Natural killer cell (primary cell): Measurements from ENCODE around the gene DNMT1. TPM values are rescaled to one million over a fixed set of nuclear protein-coding genes. Genes with fewer than 3 reads are reported as not detected.
A peak's percentile ranks its signal among the peaks of the same experiment; 100 is the strongest.

Source experiments
- ATAC-seq, 3 donors: fragments of 150-1000 bp in 2 of 3; fragments of 200-7000 bp in 1 of 3; cut with Tn5 transposase; 1 replicate in 1 of 3; 2 replicates in 2 of 3; pipeline ENCODE4 v1.10.0; 2021; ENCODE audit warnings: mild to moderate bottlenecking in 2 of 3, moderate library complexity in 2 of 3
- DNase-seq, 2 donors: peaks; one replicate each; pipeline versions ENCODE4 v3.0.0 to v3.0.0-alpha.2; 2013 to 2021; ENCODE audit warnings: mixed read lengths in 1 of 2
- H3K27ac ChIP-seq: one replicate; pipeline ENCODE4 v1.5.1; 2013; ENCODE audit warnings: mild to moderate bottlenecking, low read length
- H3K27me3 ChIP-seq: one replicate; pipeline ENCODE4 v1.6.1; 2013; ENCODE audit warnings: low read length; ENCODE audit not compliant: control insufficient read depth, insufficient read depth
- H3K36me3 ChIP-seq: one replicate; pipeline ENCODE4 v1.6.1; 2013; ENCODE audit warnings: low read length; ENCODE audit not compliant: control insufficient read depth, insufficient read depth
- H3K4me1 ChIP-seq: one replicate; pipeline ENCODE4 v1.6.1; 2013; ENCODE audit warnings: low read length; ENCODE audit not compliant: control insufficient read depth, insufficient read depth
- H3K4me3 ChIP-seq: one replicate; pipeline ENCODE4 v1.5.1; 2013; ENCODE audit warnings: low read length
- H3K9me3 ChIP-seq: one replicate; pipeline ENCODE4 v1.6.1; 2013; ENCODE audit warnings: low read length; ENCODE audit not compliant: control insufficient read depth, insufficient read depth
- H3K27ac Mint-ChIP-seq, 2 donors: one replicate each; pipeline ENCODE4 v1.8.0; 2022; ENCODE audit warnings: mild to moderate bottlenecking in 2 of 2, mixed read lengths in 2 of 2, moderate library complexity in 1 of 2
- H3K27me3 Mint-ChIP-seq, 2 donors: one replicate each; pipeline ENCODE4 v1.8.0; 2022; ENCODE audit warnings: low read depth in 2 of 2, mixed read lengths in 2 of 2
- H3K36me3 Mint-ChIP-seq: one replicate; pipeline ENCODE4 v1.8.0; 2022; ENCODE audit warnings: mixed read lengths
- H3K4me1 Mint-ChIP-seq, 2 donors: one replicate each; pipeline ENCODE4 v1.8.0; 2022; ENCODE audit warnings: mixed read lengths in 2 of 2
- H3K4me3 Mint-ChIP-seq: one replicate; pipeline ENCODE4 v1.8.0; 2022; ENCODE audit warnings: mild to moderate bottlenecking, moderate library complexity, mixed read lengths
- H3K9me3 Mint-ChIP-seq, 2 donors: one replicate each; pipeline ENCODE4 v1.8.0; 2022; ENCODE audit warnings: mixed read lengths in 2 of 2
- WGBS: methylation state at CpG from one replicate; pipeline ENCODE4 v1.1.7; 2013; ENCODE audit warnings: missing lambda C conversion rate; ENCODE audit not compliant: insufficient coverage; 5-methylcytosine and 5-hydroxymethylcytosine counted together
- intact Hi-C: fragments of 100-400 bp; cut with micrococcal nuclease; formaldehyde crosslinking; loops from one replicate; pipeline ENCODE4 v1.14.2; 2022
- total RNA-seq, 4 donors: library from RNA; stranded (reverse); fragments of 120-200 nt in 1 of 4; gene quantifications; one replicate each; pipeline versions ENCODE4 v1.2.3 to v1.2.4, GENCODE V29; 2013 to 2022
- TF ChIP-seq, protein P1 (sequence below): fragments of 200-600 bp; IDR thresholded peaks from one replicate; pipeline ENCODE4 v1.8.0; 2022; ENCODE audit warnings: antibody characterized with exemption

DNMT1 gene
- total RNA-seq, 3 donors from 2014 or later (not counting 1 experiment from before 2014, with no cell fraction given), result 266 to 323 (median 275) TPM

DNA sequence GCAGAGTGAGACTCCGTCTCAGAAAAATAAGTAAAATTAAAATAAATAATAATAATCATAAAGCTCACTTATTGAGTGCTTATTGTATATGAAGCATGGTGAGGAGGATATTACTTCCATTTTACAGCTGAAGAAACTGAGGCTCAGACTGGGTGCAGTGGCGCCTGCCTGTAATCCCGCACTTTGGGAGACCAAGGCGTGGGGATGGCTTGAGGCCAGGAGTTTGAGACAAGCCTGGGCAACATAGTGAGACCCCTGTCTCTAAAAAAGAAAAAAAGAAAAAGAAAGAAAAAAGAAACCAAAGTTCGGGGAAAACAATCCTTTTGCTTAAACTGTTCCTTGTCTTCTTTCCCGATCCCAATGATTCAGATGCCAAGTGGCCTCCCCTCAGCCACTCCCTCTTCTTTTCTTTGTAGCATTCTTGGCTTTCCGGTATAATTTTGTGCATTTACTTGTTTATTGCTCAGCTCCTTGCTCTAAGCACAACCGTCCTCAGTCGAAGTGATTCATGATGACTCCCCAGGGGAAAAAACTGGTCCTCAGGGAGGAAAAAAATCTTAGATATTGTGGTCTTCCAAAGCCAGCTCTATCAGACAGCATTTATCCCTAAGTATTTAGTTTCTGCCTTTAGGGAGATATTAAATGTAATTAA is 74.1 kb downstream of the DNMT1 start:
- WGBS, result 92% methylated on average over 7 of the region's 9 CpGs
- peaks cover 44% of the 10 kb centered on the region for H3K4me1 ChIP-seq
- H3K27me3 ChIP-seq, result no peaks in the 10 kb centered on the region
- Mint-ChIP-seq H3K27me3 (no peaks in the 10 kb centered on the region), H3K9me3 (no peaks in the 10 kb centered on the region), H3K4me1 (peaks cover 13 to 30% of the 10 kb centered on the region in 2 donors), H3K36me3 (no peaks in the 10 kb centered on the region), H3K27ac (no peak overlapping the region), H3K4me3 (no peak overlapping the region)
- intact Hi-C loops, result no loop called here
- no peaks in the 10 kb centered on the region for H3K9me3 ChIP-seq
- ATAC-seq, result no peak
- peaks cover 24% of the 10 kb centered on the region for H3K36me3 ChIP-seq
- no peak overlapping the region for H3K27ac ChIP-seq
- no peak overlapping the region for H3K4me3 ChIP-seq
- TF ChIP-seq, protein P1, sequence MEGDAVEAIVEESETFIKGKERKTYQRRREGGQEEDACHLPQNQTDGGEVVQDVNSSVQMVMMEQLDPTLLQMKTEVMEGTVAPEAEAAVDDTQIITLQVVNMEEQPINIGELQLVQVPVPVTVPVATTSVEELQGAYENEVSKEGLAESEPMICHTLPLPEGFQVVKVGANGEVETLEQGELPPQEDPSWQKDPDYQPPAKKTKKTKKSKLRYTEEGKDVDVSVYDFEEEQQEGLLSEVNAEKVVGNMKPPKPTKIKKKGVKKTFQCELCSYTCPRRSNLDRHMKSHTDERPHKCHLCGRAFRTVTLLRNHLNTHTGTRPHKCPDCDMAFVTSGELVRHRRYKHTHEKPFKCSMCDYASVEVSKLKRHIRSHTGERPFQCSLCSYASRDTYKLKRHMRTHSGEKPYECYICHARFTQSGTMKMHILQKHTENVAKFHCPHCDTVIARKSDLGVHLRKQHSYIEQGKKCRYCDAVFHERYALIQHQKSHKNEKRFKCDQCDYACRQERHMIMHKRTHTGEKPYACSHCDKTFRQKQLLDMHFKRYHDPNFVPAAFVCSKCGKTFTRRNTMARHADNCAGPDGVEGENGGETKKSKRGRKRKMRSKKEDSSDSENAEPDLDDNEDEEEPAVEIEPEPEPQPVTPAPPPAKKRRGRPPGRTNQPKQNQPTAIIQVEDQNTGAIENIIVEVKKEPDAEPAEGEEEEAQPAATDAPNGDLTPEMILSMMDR, result no peak
- DNase-seq, result peak in 1 of 2 donors; percentile 3

DNA sequence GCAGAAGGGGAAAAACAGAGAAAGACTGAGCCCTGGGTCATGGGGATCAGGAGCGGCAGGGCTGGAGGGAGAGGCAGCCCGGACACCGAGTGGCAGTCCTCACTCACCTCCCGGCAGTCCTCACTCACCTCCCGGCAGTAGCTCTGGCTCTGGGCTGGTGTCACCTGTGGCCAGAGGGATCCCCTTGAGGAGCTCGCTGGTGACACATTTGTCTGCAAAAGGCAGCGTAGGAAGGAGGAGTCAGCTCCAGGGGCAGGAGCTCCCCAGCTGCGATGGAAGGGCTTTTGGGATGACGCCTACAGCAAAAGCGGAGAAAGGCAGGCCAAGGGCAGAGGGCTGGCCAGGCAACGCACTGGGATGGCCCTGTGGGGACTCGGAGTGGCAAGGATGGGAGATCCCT is 75.8 kb downstream of the DNMT1 start:
- H3K4me3 ChIP-seq, result peak overlapping the region; percentile 66

DNA sequence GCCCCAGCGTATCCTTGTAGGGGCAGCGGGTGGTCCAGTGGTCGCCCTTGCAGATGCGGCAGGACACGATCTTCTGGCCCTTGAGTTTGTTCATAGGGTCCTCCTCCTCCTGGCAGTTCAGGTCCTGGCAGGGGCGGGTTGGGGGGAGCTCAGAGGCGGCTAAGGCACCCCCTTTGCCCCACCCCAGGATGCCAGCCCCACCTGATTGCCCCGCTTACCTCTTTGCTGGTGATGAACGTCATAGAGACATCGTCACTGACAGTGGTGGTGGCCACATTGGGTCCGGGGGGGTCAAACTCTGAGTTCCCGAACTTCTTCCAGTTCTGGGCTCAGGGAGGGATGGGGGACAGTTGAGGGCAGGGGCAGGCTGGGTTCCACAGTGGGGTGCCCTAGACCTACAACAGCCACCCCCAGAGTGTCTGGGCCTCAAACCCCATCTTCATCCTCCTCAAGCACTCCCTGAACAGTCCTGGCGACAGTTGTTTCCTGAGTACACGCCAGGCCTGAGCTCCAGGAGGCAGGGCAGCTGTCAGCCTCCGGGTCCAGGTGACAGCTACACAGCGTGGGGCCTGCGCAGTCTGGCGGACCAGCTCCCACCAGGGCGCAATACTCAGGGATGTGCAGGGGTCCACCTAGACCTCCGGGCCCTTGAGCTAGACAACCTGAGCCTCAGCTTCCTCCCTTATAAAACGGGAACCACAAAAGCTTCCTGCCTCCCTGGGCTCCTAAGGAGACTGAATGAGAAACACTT is 77.7 kb downstream of the DNMT1 start:
- H3K27me3 ChIP-seq, result no peaks in the 10 kb centered on the region
- peak overlapping the region; percentile 82 for H3K4me3 Mint-ChIP-seq
- ATAC-seq (no peak), DNase-seq (peak in 1 of 2 donors; percentile 4)
- TF ChIP-seq, protein P1, result no peak
- peaks cover 37 to 64% of the 10 kb centered on the region in 2 donors for H3K4me1 Mint-ChIP-seq
- H3K27ac ChIP-seq, result no peak overlapping the region
- no peaks in the 10 kb centered on the region for H3K36me3 Mint-ChIP-seq
- H3K4me1 ChIP-seq, result peaks cover 77% of the 10 kb centered on the region
- peaks cover 43% of the 10 kb centered on the region for H3K36me3 ChIP-seq
- no peaks in the 10 kb centered on the region for H3K9me3 Mint-ChIP-seq
- H3K27ac Mint-ChIP-seq, result peak overlapping the region; percentile 88 to 95
- intact Hi-C loops, result loop anchor here (5.0 kb wide), 1 partner anchor 135 kb away; the partner anchor contains the start of gene MRPL4
- H3K4me3 ChIP-seq, result no peak overlapping the region
- H3K9me3 ChIP-seq, result no peaks in the 10 kb centered on the region
- 88% methylated on average over 21 of the region's 21 CpGs for WGBS
- no peaks in the 10 kb centered on the region for H3K27me3 Mint-ChIP-seq

More for the DNA sequence above, 75.8 kb downstream of the DNMT1 start:
- Histone ChIP-seq H3K27me3 (no peaks in the 10 kb centered on the region), H3K27ac (peak overlapping the region; percentile 64), H3K36me3 (peaks cover 39% of the 10 kb centered on the region), H3K9me3 (no peaks in the 10 kb centered on the region), H3K4me1 (peaks cover 58% of the 10 kb centered on the region)
- H3K27ac Mint-ChIP-seq, result peak overlapping the region; percentile 90
- intact Hi-C loops, result loop anchor here (1.0 to 5.0 kb wide), 2 partner anchors 33 to 133 kb away; partner anchors contain the start of genes MRPL4 and SHFL
- peak in 1 of 2 donors; percentile 28 for DNase-seq
- no peak for ATAC-seq
- WGBS, result 55% methylated on average over 12 of the region's 12 CpGs
- H3K27me3 Mint-ChIP-seq, result no peaks in the 10 kb centered on the region
- H3K36me3 Mint-ChIP-seq, result no peaks in the 10 kb centered on the region
- H3K4me3 Mint-ChIP-seq, result peak overlapping the region; percentile 92
- TF ChIP-seq, protein P1, result no peak
- H3K4me1 Mint-ChIP-seq, result peaks cover 20 to 45% of the 10 kb centered on the region in 2 donors
- H3K9me3 Mint-ChIP-seq, result no peaks in the 10 kb centered on the region
